Measurements from ENCODE around the gene UAP1.
A peak's percentile ranks its signal among the peaks of the same experiment; 100 is the strongest.
"Not testable (repeated sequence)": the region's sequence is repeated elsewhere in the genome, so short reads cannot be mapped to it uniquely, and the experiment has no call there.

The UAP1 gene

DNA sequence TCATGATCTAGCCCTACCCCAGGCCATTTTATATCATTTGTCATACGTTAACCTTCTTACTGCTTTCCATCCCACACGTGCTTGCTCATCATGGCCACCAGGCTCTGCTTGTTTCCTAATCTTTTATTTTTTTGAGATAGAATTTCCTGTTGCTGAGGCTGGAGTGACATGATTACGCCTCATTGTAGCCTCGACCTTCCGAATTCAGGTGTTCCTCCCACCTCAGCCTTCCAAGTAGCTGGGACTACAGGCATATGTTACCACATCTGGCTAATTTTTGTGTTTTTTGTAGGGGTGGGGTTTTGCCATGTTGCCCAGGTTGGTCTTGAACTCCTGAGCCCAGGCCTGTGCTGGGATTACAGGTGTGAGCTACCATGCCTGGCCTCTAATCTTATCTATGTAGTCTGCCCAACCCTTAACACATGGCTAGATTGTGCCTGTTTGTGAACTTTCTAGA, 3.3 kb downstream of the UAP1 start:
- DNase-seq: no peak

DNA sequence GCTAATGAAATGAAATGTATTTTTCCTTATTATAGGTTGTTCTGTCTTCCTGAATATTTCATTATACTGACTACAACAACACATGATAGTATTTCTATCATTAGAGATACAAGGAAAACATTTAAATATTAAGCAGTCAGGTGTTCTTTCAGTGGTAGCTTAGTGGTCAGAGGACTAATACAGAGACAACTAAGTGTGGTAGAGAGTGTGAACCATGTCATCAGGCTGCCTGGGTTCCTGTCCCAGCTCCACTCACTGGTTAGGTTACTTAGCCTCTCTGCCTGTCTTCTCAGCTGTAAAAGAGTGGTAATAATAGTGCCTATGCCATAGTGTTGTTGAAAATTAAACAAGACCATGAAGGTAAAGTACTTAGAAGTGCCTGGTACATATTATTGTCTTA, 3.9 kb downstream of the UAP1 start:
- no peak for DNase-seq

- DNase-seq: no peak
Measured at GRCh38 chr1:162566870-162567269, 5.3 kb downstream of the UAP1 start.

- no peak for DNase-seq
Measured at GRCh38 chr1:162568802-162569201, 7.3 kb downstream of the UAP1 start.

DNA sequence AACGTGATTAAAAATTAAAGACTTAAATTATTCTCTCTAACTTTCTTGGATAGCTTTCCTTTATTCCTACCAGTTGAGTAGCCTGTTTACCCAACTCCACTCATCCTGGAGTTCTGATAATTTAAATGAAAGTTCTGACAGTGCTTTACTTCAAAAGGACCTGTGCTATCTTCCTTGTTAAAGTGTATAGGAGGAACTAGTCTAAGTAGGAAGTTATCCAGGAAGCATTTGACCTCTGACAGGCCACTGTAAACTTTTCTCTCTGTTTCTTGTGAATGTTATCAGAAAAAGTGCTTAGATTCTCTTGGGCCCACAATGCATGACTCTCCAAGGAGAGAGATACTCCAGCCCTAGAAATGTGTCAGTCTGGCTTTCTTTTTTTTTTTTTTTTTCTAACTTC, 9.2 kb downstream of the UAP1 start:
- DNase-seq: no peak

DNA sequence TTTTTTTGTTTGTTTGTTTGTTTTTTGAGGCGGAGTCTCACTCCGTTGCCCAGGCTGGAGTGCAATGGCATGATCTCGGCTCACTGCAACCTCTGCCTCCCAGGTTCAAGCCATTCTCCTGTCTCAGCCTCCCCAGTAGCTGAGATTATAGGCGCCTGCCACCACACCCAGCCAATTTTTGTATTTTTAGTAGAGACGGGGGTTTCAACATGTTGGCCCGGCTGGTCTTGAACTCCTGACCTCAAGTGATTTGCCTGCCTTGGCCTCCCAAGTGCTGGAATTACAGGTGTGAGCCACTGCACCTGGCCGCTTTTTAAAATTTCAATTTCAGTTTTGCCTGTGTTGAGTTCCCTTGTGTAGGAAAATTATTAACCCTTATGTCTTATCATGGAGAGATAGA, 9.6 kb downstream of the UAP1 start:
- not testable (repeated sequence) for DNase-seq

DNA sequence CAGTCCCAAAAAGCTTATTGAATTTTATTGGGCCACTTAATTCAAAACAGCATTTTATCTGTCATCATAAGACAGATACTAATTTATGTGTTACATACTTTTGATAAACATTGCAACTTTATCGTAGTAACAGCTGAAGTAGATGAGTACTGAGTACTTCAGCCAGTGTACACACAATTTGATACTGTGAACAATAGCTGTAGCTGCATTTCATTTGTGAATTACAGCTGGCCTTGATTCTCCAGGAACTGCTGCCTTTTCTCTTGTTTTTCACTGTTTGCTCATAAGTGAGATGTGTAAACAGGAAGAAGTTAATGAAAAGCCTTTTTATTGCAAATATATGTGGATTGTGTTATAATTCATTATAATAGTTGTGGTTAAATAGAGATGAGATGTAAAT, 10.2 kb downstream of the UAP1 start:
- DNase-seq: no peak

DNA sequence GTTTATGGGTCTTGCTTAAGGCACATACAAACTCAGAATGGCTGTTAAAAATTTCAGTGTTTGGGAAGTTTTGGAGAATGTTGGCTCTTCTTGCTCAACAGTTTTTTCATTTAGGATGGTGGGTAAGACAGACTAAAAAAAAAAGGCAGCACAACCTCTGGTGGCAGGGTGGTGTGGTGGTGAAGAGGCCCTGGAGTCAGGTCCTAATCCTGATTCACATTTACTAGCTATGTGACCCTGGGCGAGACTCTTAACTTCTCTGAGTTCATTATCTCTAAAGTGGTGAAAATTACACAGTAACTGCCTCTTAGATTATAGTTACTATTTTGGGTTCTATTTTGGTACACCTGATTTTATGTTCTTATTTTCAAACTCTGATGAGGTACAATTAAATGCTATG, 11.6 kb downstream of the UAP1 start:
- no peak for DNase-seq

DNA sequence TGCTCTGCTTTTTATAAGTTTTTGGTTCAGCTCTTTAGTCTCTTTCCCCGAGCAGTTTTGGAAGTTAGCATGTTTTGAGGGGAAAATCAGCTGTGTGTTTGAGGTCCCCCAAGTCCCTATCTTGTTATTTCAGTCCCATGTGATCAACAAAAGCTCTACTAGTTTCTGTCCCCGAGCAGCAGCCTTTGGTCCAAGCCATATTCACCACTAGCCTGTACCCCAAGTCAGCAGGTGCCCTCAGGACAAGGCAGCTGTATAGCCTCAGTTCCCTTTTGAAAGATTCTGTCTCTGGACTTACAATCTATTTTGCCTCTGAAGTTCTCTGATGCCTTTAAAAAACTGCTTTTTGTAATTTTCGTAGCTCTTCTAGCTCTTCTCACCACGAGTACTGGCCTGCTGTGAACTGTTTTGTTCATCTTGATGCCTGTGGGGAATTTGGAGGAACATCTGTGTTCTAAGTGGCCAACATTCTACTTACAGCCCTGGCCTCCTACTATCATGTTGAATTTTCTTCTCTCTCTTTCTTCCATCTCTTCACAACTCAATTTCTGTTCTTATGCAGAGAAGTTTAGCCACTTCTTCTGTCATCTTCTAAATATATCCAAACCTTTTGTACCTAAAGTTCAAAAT, 16.7 kb downstream of the UAP1 start:
- no peak for DNase-seq

DNA sequence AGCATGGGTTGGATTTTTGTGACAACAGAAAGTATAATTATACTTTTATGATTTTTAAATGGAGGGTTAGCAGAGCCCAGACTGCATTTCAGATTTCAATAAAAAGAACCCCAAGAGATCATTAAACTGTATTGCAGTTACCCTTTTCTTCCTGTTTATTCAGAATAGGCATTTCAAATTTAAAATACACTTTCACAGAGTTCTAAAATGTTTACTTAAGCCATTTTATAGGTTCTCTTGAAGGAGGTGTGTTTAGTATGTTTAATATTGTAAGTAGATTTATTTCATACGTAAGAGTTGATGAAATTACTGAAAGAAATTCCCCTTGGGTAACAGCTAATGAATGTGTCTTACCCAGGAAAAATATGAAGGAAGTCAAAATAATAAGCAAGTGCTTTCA, 17.4 kb downstream of the UAP1 start:
- no peak for DNase-seq

GRCh38 chr1:162580308-162580707, 18.8 kb downstream of the UAP1 start:
- DNase-seq: no peak

DNA sequence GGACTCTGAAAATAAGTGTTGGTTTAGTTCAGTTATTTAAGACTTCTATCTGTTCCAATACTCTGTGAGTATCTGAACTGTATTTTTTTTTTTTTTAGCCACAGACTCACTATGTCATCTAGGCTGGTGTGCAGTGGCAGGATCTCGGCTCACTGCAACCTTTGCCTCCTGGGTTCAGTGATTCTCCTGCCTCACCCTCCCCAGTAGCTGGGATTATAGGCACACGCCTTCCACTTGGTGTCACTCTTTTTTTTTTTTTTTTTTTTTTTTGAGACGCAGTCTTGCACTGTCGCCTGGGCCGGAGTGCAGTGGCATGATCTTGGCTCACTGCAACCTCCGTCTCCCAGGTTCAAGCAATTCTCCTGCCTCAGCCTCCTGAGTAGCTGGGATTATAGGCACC, 21.4 kb downstream of the UAP1 start:
- not testable (repeated sequence) for DNase-seq

GRCh38 chr1:162585101-162585500, 23.6 kb downstream of the UAP1 start:
- not testable (repeated sequence) for DNase-seq

- DNase-seq: no peak
Measured at GRCh38 chr1:162587347-162587746, 25.8 kb downstream of the UAP1 start.

DNA sequence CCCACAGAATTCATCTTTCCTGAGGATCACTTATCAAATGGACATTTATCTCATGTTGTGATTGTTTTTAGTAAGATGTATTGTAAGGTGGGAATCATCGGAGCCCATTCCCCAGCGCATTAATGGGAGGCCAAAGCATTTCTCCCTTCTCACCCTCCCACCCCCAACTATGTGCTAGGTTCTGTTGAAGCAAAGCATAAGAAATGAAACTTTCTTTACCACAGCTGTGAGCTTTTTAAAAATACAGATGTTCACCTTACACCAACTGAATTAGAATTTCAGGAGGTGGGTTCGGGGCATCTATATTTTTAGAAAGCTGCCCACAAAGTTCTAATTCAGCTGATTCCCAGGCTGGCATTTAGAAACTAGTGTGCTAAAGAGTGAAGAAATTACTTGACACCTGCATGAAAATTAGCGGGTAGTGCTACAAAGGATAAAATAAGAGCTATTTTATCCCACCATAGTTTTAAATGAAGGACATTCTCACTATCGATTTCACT, 26.3 kb downstream of the UAP1 start:
- no peak for DNase-seq

DNA sequence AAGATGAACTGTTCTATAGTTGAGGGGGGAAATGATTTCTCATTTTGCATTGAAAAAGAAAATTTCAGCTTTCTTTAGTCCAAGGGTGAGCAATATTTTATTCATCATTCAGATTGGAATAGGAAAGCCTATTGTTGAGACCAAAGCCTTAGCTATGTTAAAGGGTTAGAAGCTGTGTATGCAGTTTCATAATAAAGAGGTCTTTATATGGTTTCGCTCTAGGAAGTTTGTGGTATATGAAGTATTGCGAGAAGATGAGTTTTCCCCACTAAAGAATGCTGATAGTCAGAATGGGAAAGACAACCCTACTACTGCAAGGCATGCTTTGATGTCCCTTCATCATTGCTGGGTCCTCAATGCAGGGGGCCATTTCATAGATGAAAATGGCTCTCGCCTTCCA, 28.6 kb downstream of the UAP1 start:
- no peak for DNase-seq

DNA sequence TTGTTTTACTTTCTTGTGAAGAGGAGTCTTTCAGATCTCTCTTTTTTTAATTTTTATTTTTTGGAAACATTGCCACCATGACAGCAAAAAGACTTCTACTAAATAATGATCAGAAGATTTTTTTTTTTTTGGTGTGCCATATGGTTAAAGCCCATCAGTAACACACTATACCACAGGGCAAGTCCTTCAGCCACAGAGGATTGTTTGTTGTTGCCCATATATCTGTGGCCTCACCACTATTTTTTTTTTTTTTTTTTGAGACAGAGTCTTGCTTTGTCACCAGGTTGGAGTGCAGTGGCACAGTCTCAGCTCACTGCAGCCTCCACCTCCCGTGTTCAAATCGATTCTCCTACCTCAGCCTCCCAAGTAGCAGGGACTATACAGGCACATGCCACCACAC, 29.2 kb downstream of the UAP1 start:
- no peak for DNase-seq

- DNase-seq: no peak
Measured at GRCh38 chr1:162596514-162597170, 35.1 kb downstream of the UAP1 start.

DNA sequence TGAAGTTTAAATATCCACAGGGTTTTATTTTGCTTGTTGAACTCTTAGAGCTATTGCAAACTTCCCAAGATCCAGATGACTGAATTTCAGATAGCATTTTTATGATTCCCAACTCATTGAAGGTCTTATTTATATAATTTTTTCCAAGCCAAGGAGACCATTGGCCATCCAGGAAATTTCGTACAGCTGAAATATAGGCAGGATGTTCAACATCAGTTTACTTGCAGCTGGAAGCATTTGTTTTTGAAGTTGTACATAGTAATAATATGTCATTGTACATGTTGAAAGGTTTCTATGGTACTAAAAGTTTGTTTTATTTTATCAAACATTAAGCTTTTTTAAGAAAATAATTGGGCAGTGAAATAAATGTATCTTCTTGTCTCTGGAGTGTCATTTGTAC, 37.9 kb downstream of the UAP1 start:
- DNase-seq: no peak

DNA sequence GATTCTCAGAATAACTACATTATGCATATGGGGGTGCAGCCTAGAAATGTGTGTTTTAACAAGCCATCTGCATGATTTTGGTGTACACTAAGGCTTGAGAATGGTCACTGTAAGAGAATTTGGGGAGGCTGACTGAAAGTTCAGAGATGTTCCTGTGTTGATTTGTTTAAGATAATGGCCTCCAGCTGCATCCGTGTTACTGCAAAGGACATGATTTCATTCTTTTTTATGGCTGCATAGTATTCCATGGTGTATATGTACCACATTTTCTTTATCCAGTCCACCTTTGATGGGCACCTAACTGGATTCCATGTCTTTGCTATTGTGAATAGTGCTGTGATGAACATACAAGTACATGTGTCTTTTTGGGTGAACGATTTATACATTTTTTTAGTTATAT, 41.6 kb downstream of the UAP1 start:
- DNase-seq: not testable (repeated sequence)

- peak in 1 of 58 donors; percentile 5 for DNase-seq
Measured at GRCh38 chr1:162605225-162605927, 43.9 kb downstream of the UAP1 start.

DNA sequence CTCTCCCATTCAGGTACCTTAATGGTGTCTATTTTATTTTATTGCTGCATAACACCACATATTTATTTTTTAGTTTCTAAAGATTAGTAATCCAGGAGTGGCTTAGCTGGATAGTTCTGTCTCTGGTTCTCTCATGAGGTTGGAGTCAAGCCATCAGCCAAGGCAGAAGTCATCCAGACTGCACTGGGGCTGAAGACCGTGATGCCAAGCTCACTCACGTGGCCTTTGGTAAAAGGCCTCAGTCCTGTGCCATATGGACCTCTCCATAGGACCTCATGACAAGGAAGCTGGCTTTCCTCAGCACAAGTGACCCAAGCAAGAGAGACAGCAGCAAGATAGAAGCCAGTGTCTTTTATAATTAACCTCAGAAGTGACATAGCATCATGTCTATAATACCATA, 47.8 kb downstream of the UAP1 start:
- no peak for DNase-seq
